Measurements from ENCODE around the gene ANO3.

The ANO3 gene

DNA sequence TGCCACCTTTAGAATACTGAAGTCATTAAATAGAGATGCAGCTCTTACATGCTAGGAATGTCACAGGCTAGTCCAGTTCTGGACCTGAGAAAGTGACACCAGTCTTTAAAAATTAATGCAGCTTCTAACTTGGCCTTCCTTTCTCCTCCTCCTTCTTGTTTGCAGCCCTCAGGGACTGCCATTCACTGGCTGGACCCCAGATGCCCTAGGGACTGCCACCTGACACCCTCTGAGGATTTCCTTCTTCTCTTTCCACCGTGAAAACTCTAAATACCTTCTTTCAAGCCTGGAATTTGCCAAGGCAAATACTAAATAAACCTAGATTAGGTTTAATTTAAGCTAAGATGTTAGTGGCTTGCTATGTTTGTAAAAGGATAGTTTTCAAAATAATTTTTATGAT lies 161.7 kb downstream of the ANO3 start:
- no peak for DNase-seq (ENCODE audit: low read depth)

DNA sequence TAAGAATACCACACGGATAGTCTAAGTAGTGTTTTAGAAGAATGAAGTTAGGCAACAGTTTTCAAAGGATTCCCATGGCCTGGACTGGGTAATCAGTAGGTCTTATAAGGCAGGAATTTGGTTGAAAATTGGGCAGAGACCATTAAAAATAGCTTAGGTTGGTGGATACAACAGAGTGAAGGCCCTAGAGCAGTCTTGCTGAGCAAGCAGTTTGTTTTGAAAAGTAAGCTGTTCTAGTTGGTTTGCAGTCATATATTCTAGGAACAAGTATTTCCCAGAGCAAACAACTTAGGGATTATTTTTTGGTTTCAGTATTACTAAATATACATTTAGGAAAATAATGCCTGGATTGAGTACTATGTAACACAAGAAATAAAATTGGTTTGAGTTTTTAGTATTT lies 175.3 kb downstream of the ANO3 start:
- DNase-seq (ENCODE audit: low read depth) = no peak

DNA sequence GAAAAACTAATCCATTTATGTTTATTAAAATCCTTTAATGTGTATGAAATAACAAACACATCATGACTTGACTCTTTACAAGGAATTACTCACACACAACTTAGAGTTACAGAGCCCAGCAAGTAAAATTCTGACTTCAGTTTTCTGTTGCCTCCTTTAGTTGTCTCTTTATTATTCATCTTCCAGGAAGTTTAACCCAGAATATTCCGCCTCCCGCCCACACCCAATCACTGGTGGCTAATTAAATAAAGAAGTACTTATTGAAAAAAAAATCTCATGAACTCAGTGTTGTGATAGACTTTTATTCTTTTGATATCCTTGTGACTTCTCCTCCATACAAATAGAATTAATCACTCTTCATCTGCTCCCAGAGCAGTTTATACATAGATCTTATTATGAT lies 178.2 kb downstream of the ANO3 start:
- DNase-seq (ENCODE audit: low read depth) = no peak

DNA sequence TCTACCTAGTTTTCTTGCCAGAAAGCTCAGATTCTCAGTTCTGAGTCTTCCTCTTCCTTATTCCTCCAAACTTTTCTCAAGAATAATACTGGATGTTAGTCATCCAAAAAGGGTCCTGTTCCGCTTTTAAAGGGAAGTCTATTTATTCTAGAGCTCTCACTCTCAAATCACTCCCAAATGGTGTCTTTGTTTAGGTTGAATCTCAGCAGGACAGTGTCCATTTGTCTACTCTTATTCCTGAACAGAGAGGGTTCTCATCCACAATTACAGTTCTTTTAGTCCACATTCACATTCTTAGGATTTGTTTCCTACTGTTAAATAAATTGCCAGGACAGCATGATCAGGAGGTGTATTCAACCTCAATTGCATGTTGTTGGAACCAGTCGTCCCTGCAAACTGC lies 178.8 kb downstream of the ANO3 start:
- DNase-seq (ENCODE audit: low read depth) = no peak

DNA sequence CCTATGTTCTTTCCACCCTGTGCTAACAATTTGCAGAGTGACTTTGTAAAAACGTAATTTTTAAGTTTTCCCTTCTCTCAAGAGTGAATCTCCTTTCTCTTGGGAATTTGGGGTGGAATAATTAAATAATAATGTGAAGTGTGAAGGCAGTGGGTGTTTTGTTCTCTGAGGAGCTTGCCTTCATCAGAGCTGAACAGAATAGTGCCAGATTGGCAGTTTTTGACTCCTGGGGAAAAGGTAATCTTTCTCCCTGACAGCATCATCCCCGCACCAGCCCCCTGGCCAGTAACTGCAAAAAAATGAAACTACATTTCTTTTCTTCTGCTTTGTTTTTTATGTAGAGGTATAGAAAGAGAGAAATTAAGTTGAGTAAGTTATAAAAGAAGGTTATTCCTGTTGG lies 180.3 kb downstream of the ANO3 start:
- DNase-seq (ENCODE audit: low read depth) = no peak

DNA sequence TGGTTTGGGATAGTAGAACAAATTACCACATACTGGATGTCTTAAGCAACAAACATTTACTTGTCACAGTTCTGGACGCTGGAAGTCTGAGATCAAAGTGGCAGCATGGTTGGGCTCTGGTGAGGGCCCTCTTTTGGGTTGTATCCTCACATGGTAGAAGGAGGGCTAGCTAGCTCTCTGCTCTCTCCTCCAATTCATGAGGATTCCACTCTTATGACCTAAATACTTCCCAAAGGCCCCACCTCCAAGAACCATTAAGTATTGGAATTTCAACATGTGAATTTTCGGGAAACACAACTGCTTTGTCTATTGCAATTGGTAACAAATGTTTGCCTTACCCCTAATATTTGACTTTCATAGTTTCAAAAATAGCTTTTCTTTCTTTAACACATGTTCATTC lies 187.5 kb downstream of the ANO3 start:
- DNase-seq (ENCODE audit: low read depth) = no peak

DNA sequence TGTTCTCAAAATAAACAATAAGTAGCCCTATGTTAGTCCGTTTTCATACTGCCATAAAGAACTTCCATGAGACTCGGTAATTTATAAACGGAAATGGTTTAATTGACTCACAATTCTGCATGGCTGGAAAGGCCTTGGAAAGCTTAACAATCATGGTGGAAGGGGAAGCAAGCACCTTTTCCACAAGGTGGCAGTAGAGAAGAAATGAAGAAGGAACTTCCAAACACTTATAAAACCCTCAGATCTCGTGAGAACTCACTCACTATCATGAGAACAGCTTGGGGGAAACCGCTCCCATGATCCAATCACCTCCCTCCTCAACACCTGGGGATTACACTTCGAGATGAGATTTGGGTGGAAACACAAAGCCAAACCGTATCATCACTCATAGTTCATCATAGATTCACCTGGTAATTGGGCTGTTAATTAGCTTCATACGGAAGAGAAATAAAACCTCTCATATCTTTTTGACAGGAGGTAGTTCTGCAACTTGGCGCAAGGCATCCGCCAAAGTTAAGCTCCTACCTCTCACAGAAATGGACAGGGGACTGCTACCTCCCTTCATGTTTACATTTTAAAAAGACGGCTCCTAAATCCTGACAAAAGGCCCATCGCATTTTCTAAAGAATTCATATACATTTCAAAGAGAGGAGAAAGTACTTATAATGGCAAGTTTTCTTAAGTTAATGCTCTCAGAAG lies 191.1 kb downstream of the ANO3 start:
- DNase-seq (ENCODE audit: low read depth) = no peak

DNA sequence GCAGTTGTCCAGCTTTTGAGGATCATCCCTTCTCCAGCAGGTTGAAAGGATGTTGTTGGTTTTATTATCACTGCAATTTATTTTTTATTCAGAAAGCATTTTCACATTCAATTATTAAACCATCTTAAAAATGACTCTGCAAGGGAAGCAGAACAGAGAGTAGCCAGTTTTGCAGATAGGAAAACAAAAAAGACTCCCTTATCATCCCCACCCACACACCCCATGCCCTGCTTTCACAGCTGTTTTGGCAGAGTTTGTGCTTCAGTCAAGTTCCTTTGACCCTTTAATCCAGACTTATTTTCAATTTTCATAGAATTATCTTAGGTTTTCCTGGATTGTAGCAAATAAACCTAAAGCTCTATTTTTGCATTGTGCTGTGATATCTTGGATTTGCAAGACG lies 195.8 kb downstream of the ANO3 start:
- DNase-seq (ENCODE audit: low read depth) = no peak

DNA sequence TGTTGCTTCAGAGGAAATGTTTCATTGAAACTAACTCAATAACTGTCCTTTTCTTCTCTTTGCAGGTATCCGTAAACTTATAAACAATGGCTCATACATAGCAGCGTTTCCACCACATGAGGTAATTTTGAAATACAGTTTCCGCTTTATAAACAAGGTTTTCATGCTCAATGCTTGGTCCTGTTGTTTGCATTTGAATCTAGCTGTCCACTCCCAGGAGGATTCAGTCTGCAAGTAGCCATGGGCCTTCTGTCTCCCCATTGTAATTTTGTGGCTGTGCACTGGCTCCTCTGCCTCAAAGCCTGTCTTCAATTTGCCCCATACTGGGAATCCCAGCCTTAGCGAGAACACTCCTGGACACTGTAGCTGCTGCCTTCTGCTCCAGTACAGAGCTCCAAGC lies 205.4 kb downstream of the ANO3 start:
- no peak for DNase-seq (ENCODE audit: low read depth)

DNA sequence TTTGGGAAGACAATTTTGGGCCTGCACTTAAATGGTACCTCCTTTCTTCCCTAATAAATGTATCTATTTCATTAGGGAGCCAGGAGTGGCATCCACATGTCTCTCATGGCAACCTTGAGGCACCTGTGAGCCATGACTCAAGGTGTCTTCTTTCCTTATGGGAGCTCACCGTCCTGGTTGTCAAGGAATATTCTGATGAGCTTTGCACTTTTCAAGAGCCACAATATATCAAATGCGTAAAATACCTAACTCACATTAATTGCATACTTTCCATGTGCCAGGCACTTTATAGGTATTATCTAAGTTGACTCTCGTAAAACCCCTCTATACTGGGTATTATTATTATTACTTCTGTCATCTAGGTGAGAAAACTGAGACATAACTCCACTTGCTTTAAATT lies 207.6 kb downstream of the ANO3 start:
- no peak for DNase-seq (ENCODE audit: low read depth)

DNA sequence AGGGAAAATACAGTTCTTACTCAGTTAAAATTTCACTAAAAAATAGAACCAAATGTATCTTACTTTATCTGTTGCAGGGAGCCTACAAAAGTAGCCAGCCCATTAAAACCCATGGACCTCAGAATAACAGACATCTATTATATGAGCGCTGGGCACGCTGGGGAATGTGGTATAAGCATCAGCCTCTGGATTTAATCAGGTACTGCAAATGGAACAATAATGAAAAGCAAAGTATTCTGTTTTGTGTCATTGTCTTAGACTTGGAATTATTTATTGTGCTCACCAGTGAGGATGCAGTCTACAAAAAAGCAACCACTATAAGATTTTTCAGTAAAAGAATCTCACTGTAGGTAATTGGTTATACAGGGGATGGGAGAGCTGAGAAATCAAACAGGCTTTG lies 209.9 kb downstream of the ANO3 start:
- DNase-seq (ENCODE audit: low read depth) = no peak

DNA sequence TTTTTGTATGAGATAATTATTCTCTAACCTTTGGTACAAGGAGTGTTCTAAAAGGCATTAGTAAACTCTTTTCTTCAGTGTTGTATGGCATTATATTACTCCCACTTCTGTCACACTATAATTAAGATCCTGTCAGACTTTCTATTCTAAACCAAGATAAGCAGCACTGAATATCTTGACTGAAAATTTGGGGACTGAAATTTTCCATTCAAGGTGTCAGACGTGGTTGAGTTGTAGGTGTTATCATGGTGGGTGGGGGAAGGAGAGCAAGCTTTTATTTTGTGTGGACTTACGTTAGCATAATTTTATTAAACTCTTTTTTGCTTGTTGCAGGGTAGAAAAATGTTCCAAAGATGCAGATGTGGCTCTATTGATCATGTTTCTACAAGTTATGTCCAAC lies 217.2 kb downstream of the ANO3 start:
- no peak for DNase-seq (ENCODE audit: low read depth)

DNA sequence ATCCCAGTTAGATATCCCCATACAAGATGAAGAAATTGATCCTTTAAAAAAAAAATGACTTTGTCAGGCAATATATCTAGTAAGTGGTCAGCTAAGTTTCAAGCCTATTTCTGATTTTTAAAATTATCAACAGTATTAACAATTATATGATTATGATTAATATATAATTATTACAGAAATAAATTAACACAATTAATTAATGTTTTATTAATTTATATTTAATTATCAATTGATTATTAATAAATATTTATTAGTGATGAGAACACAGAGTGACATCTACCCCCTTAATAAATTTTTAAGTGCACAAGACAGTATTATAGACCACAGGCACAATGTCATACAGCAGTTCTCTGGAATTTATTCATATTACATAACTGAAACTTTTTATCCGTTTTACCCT lies 218.1 kb downstream of the ANO3 start:
- no peak for DNase-seq (ENCODE audit: low read depth)

DNA sequence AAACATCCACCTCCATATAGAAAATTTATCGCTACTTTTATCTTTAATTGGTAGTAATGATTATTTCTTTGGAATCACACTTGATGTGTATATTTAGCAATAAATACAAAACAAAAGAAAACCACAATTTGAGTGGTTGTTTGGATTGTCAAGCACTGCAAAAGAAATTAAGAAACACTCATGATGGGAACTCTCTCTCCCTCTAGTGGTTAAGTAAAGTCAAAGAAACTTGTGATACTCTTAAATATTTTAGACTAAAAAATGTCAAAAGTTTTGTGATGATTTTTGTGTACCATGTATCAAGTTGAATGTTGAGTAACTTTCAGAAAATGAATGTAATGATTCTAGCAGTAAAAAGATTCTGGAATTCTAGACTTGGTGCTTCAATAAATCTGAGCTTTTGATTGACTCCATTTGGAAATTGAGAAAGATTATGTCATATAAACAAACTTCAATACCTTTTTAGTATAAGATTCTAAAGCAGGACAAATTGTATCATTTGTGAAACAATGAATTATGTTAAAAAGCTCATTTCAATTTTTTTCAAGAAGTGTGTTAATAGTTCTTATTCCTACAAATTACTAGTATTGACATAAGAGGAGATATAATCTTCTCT lies 219.4 kb downstream of the ANO3 start:
- DNase-seq (ENCODE audit: low read depth) = no peak

DNA sequence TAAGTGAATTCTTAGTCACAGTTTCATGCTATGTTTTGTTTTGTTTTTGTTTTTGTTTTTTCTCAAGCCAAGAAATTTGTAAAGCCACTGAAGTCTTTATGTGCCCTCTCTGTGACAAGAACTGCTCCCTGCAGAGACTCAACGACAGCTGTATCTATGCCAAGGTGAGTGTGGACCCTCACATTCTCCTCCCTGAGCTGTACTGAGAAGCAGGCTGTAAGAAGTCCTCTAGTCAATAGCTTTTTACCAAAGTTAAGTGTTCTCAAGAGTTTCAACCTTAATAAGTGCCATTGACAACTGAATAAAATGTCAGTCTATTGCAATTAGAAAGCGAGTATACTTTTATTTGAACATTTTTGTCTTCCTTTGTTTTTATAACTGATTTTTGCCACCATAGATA lies 221.3 kb downstream of the ANO3 start:
- no peak for DNase-seq (ENCODE audit: low read depth)

DNA sequence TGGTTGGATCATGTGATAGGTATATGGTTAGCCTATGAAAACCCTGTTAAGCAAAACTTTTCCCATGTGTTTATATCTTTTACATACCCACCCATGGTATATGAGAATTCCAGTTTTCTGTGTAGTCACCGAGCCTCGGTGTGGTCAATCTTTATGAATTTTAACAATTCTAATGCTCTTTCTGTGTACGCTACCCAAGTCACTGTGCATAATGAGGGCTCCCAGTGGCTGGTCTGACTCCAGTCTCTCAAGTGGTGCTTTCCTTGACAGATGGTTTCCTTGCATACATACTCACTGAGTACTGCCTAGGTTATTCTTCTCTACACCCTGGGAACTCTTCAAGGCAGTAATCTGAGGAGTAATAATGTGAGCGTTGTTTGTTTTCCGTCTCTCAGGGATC lies 222.5 kb downstream of the ANO3 start:
- no peak for DNase-seq (ENCODE audit: low read depth)

DNA sequence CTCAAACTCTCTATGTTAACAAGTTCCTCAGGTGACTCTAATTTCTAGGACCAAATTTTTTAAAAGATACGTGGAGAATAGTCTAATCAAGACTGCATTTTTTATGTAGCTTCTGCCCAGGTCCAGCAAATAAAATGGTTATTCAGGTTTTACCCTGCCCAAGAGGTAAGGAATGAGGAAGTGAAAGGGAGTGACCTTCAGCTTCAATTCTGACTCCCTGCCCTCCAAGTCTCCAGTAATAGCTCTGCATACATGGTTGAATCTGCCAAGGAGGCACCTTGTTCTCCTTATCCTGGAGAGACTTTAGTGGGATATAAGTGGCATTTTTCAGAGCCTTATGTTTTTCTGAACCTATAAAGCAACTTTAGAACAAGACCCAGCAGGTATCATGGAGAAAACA lies 224.7 kb downstream of the ANO3 start:
- DNase-seq (ENCODE audit: low read depth) = no peak

DNA sequence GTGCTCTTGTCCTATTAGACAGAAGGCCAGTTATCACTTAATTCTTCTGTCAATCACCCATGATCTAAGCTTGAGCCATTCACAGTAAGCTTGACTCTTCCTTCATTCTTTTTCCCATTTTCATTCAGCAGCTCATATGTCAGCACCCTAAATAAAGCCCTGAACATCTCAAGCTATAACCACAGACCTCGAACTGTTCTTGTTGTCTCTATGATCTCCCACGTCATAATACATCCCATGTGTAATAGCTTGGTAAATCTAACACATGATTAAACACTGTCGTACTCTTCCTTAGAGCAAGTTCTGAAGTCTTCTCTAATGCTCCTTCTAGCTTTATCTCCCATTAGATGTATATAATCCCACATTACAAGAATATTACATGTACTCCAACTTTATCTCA lies 225.7 kb downstream of the ANO3 start:
- DNase-seq (ENCODE audit: low read depth) = no peak

DNA sequence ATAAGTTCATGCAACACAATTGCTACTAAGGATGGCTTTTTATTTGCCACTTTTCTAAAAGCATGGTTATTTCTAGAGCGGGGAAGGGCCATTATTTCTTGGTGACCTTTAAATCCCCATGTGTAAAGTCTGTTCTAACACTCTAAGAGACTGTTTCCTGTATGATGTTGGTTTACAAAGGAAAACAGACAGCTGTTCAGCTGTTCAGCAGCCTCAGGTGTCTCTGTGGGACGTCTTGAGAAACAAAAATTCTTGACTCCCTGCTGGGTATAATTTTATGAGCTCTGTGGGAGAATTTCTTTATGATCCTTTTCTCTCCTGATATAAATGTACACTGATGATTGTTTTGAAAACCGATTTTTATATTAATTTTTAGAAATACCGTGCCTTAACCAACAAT lies 226.3 kb downstream of the ANO3 start:
- no peak for DNase-seq (ENCODE audit: low read depth)

DNA sequence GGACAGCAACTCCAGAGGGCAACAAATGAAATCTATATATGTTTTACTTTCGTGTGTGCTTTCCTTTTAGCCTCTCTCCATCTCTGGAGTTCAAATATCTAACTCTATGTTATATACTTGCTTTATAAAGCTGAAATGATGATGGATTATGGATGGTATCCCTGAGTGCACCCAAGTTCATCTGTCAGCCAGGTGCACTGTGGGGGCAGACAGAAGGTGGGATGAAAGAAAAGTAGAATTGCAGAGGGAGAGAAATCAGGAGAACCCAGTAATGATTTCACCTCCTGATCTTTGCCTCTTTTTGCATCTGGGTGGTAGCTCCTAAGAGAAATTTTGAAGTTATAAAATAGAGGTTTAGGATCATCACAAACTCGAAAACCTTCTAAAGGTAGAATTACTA lies 237.7 kb downstream of the ANO3 start:
- DNase-seq (ENCODE audit: low read depth) = no peak

DNA sequence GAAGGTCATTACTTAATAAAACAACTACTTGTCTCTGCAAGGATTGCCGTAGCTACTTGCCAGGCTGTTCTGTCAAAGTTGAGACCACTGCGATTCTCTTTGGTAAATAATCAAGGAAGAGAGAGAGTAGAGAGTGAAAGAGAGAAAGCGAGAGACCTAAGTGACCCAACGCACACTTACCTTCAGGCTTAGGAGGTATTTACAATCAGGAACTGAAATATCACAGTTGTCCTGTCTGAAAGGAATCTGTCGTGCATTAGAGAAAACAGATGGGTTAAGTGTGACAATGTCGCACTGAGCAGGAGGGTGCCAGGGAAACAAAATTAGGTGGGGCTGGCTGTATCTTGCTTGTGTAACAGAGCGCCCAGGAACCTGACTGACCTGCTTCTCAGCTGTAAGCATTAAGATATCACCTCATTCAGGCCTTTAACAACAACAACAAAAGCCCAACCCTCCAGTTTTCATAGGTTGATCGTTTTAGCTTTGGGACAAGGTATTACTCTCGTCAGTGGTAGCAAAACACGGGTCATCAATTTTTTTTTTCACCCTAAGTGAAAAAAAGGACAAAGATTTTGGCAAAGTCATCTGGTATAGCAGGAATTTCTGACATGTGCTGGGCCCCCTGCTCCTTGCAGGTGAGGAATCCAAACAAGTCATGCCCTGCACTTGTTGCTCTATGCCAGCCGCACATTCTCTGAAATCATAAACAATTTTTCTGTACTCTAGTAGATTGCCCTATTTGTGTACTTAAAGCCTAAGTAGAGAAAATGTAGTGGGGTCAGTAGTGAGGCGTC lies 240.1 kb downstream of the ANO3 start, which contains the start of gene MUC15:
TSS of gene MUC15 (minus strand) at position 403 of the 794 bp plus-strand sequence. CDS start 5,169 bp downstream, outside the sequence.
- DNase-seq (ENCODE audit: low read depth) = no peak

DNA sequence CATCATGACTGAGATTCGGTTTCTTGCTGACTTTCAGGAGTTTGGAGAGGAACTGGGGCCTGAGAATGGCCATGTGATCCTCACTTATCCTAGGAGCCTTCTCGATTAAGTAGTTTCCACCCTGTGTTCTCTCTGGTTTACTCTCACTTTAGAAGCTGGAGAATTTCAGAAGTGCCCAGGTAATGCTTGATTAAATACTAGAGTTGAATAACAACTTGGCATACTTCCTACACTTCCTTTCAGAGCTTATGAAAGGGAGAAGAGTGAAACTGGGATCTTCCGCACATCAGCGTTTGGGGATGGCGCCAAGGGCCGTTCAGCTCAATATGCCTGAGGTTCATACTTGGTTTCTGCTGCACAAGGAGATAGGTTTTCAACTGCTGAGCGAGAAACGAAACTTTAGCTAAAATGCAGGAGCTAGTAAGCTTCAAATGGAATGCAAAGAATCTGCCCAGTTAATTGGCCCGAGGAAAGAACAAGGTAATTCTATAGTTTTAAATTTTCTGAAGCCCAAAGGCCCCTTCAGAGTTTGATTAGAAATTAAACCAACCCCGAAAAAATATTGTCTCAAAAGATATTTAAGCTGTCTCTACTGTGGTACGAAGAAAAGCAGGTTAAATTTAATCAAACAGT lies 241.0 kb downstream of the ANO3 start:
- DNase-seq (ENCODE audit: low read depth) = no peak

DNA sequence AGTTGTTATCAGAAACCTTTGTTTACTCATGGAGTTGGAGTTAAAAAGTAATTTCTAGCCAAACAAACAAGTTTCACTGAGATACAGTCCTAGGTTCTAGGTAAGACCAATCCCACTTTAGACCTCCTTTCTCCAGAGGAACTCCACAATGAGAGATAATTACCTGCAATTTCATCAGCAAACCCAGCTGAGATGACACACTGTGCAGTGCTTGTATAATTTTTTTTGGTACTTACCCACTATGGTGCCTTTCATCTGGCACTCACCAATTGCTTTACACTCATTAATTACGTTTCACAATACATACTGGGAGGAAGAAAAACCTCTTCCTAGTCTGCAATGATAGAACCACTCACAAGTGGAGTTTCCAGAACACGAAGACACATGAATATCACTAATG lies 242.0 kb downstream of the ANO3 start:
- DNase-seq (ENCODE audit: low read depth) = no peak

Data from CMK (cell line).